Mesenchymal stem cell (in vitro differentiated cells and primary cell): ENCODE data around the gene NPAS2.

Source experiments
- DNase-seq: peaks from one replicate; pipeline ENCODE4 v3.0.0-alpha.2; 2013
- H2AFZ ChIP-seq: one replicate; pipeline ENCODE4 v1.6.1; 2013; ENCODE audit warnings: low read depth, mild to moderate bottlenecking, control low read depth, inconsistent platforms, low read length, moderate library complexity
- H2AK5ac ChIP-seq: 2 replicates; pipeline ENCODE4 v1.6.1; 2013; ENCODE audit warnings: low read length, moderate library complexity, mild to moderate bottlenecking, inconsistent platforms; ENCODE audit not compliant: severe bottlenecking
- H2BK120ac ChIP-seq: one replicate; pipeline ENCODE4 v1.6.1; 2013; ENCODE audit warnings: low read depth, mild to moderate bottlenecking, inconsistent platforms, low read length, moderate library complexity
- H2BK12ac ChIP-seq, 2 experiments: one replicate each; pipeline ENCODE4 v1.6.1; 2013; ENCODE audit warnings: inconsistent platforms in 2 of 2, low read length in 2 of 2, mild to moderate bottlenecking in 2 of 2, moderate library complexity in 2 of 2, control low read depth in 1 of 2
- H2BK15ac ChIP-seq: one replicate; pipeline ENCODE4 v1.6.1; 2013; ENCODE audit warnings: mild to moderate bottlenecking, low read depth, inconsistent platforms; ENCODE audit not compliant: poor library complexity, severe bottlenecking
- H2BK5ac ChIP-seq: 2 replicates; pipeline ENCODE4 v1.6.1; 2013; ENCODE audit warnings: low read depth, mild to moderate bottlenecking, low read length, control low read depth, inconsistent platforms; ENCODE audit not compliant: poor library complexity, severe bottlenecking
- H3K14ac ChIP-seq, 2 experiments: one replicate each; pipeline ENCODE4 v1.6.1; 2013; ENCODE audit warnings: inconsistent platforms in 2 of 2, low read length in 2 of 2, control low read depth in 1 of 2, mild to moderate bottlenecking in 1 of 2, moderate library complexity in 1 of 2
- H3K18ac ChIP-seq, 2 experiments: one replicate each; pipeline ENCODE4 v1.6.1; 2013; ENCODE audit warnings: inconsistent platforms in 2 of 2, low read length in 2 of 2, control low read depth in 1 of 2, low read depth in 1 of 2, mild to moderate bottlenecking in 1 of 2
- H3K23ac ChIP-seq, 2 experiments: one replicate each; pipeline ENCODE4 v1.6.1; 2013; ENCODE audit warnings: inconsistent platforms in 2 of 2, low read length in 2 of 2, mild to moderate bottlenecking in 2 of 2, moderate library complexity in 2 of 2, control low read depth in 1 of 2
- H3K27ac ChIP-seq: 2 replicates; pipeline ENCODE4 v1.5.1; 2013; ENCODE audit warnings: mild to moderate bottlenecking, moderate library complexity, low read length, control low read depth, inconsistent platforms; ENCODE audit not compliant: poor library complexity, severe bottlenecking
- H3K27me3 ChIP-seq, 2 experiments: 2 replicates each; pipeline versions ENCODE4 v1.6.1 to v1.7.0; 2013; ENCODE audit warnings: low read length in 2 of 2, mild to moderate bottlenecking in 2 of 2, moderate library complexity in 2 of 2, control low read depth in 1 of 2, inconsistent platforms in 1 of 2; ENCODE audit not compliant: control insufficient read depth in 1 of 2, insufficient read depth in 1 of 2
- H3K36me3 ChIP-seq, 2 experiments: 2 replicates each; pipeline versions ENCODE4 v1.6.1 to v1.7.0; 2013; ENCODE audit warnings: low read length in 2 of 2, control low read depth in 1 of 2, inconsistent platforms in 1 of 2, low read depth in 1 of 2, mild to moderate bottlenecking in 1 of 2; ENCODE audit not compliant: insufficient read depth in 2 of 2, control insufficient read depth in 1 of 2
- H3K4ac ChIP-seq, 2 experiments: one replicate each; pipeline ENCODE4 v1.6.1; 2013; ENCODE audit warnings: inconsistent platforms in 2 of 2, low read length in 2 of 2, mild to moderate bottlenecking in 2 of 2, moderate library complexity in 2 of 2, control low read depth in 1 of 2, low read depth in 1 of 2
- H3K4me1 ChIP-seq: 2 replicates; pipeline ENCODE4 v1.6.1; 2013; ENCODE audit warnings: low read depth, low read length, control low read depth; ENCODE audit not compliant: control insufficient read depth, insufficient read depth
- H3K4me2 ChIP-seq: 2 replicates; pipeline ENCODE4 v1.6.1; 2013; ENCODE audit warnings: low read length, mild to moderate bottlenecking, inconsistent platforms; ENCODE audit not compliant: poor library complexity, severe bottlenecking
- H3K4me3 ChIP-seq, 2 experiments: 2 replicates each; pipeline versions ENCODE4 v1.5.1 to v1.7.0; 2013; ENCODE audit warnings: low read length in 2 of 2, mild to moderate bottlenecking in 2 of 2, control low read depth in 1 of 2, low read depth in 1 of 2; ENCODE audit not compliant: insufficient read depth in 1 of 2
- H3K79me1 ChIP-seq: replicated peaks from 2 replicates; pipeline ENCODE4 v1.6.1; 2013; ENCODE audit warnings: mild to moderate bottlenecking, control low read depth, low read length, inconsistent platforms; ENCODE audit not compliant: poor library complexity, severe bottlenecking
- H3K9ac ChIP-seq: 2 replicates; pipeline ENCODE4 v1.7.0; 2013; ENCODE audit warnings: mild to moderate bottlenecking, low read length, moderate library complexity
- H3K9me3 ChIP-seq: 2 replicates; pipeline ENCODE4 v1.7.0; 2013; ENCODE audit warnings: mild to moderate bottlenecking, low read length; ENCODE audit not compliant: control insufficient read depth
- H4K8ac ChIP-seq: one replicate; pipeline ENCODE4 v1.6.1; 2013; ENCODE audit warnings: inconsistent platforms, mild to moderate bottlenecking, low read length, moderate library complexity
- H4K91ac ChIP-seq: one replicate; pipeline ENCODE4 v1.6.1; 2013; ENCODE audit warnings: mild to moderate bottlenecking, low read length, inconsistent platforms
- WGBS: methylation state at CpG from one replicate; pipeline ENCODE4 v1.1.7; 2013; ENCODE audit warnings: mixed read lengths; 5-methylcytosine and 5-hydroxymethylcytosine counted together

NPAS2 gene

GRCh38 chr2:101011152-101011551 lies 191.2 kb downstream of the NPAS2 start:
- Histone ChIP-seq H2BK120ac (no peak overlapping the region), H3K4me3 (no peak overlapping the region), H3K79me1 (peaks cover 5% of the 10 kb centered on the region), H4K8ac (peak overlapping the region; percentile 33), H3K27me3 (no peaks in the 10 kb centered on the region), H3K9me3 (no peaks in the 10 kb centered on the region), H3K14ac (no peak overlapping the region), H2AFZ (no peak overlapping the region), H3K27ac (peak overlapping the region; percentile 7), H3K9ac (no peak overlapping the region), H2BK12ac (no peak overlapping the region), H2AK5ac (no peak overlapping the region), H2BK15ac (no peak overlapping the region), H3K36me3 (peaks cover 20 to 74% of the 10 kb centered on the region in 2 experiments), H3K4me2 (no peak overlapping the region), H3K4me1 (peaks cover 5% of the 10 kb centered on the region), H4K91ac (no peak overlapping the region), H3K4ac (no peak overlapping the region), H3K23ac (peak overlapping the region in 1 of 2 experiments; percentile 30), H2BK5ac (no peak overlapping the region), H3K18ac (no peak overlapping the region)
- DNase-seq, result no peak
- 83% methylated on average over 9 of the region's 10 CpGs for WGBS

- Histone ChIP-seq H3K4me3 (no peak overlapping the region), H3K4me1 (peaks cover 3% of the 10 kb centered on the region)
Observed at GRCh38 chr2:101012054-101012705, 192.2 kb downstream of the NPAS2 start.

GRCh38 chr2:101012706-101013181 lies 192.8 kb downstream of the NPAS2 start:
- Histone ChIP-seq H3K9ac (peak overlapping the region; percentile 40), H3K4me3 (no peak overlapping the region), H4K91ac (no peak overlapping the region), H2AFZ (no peak overlapping the region), H3K27me3 (no peaks in the 10 kb centered on the region), H3K18ac (no peak overlapping the region), H2BK12ac (no peak overlapping the region), H3K4me1 (peaks cover 3% of the 10 kb centered on the region), H2BK15ac (no peak overlapping the region), H3K79me1 (peaks cover 5% of the 10 kb centered on the region), H3K4me2 (no peak overlapping the region), H2BK5ac (no peak overlapping the region), H3K27ac (no peak overlapping the region), H3K9me3 (no peaks in the 10 kb centered on the region), H3K23ac (no peak overlapping the region), H3K36me3 (peaks cover 13 to 64% of the 10 kb centered on the region in 2 experiments), H4K8ac (no peak overlapping the region), H3K14ac (no peak overlapping the region), H3K4ac (no peak overlapping the region), H2AK5ac (no peak overlapping the region), H2BK120ac (no peak overlapping the region)
- DNase-seq, result peak; percentile 52
- WGBS, result 62% methylated on average over 5 of the region's 5 CpGs

More at GRCh38 chr2:101012054-101012705, 192.2 kb downstream of the NPAS2 start:
- Histone ChIP-seq H3K9me3 (no peaks in the 10 kb centered on the region), H3K23ac (no peak overlapping the region), H3K36me3 (peaks cover 17 to 64% of the 10 kb centered on the region in 2 experiments), H2AFZ (no peak overlapping the region), H2BK5ac (no peak overlapping the region), H4K91ac (no peak overlapping the region), H3K79me1 (peaks cover 5% of the 10 kb centered on the region), H3K14ac (no peak overlapping the region), H4K8ac (no peak overlapping the region), H2BK15ac (no peak overlapping the region), H3K18ac (no peak overlapping the region), H3K4ac (no peak overlapping the region), H3K9ac (peak overlapping the region; percentile 40), H3K4me2 (no peak overlapping the region), H2AK5ac (no peak overlapping the region), H2BK120ac (no peak overlapping the region), H3K27ac (no peak overlapping the region), H3K27me3 (no peaks in the 10 kb centered on the region), H2BK12ac (no peak overlapping the region)
- WGBS, result 90% methylated on average over 7 of the region's 8 CpGs
- DNase-seq, result no peak

- Histone ChIP-seq H3K9me3 (no peaks in the 10 kb centered on the region), H3K27ac (no peak overlapping the region), H3K36me3 (peaks cover 9 to 68% of the 10 kb centered on the region in 2 experiments), H2AFZ (no peak overlapping the region), H3K4me1 (peaks cover 3% of the 10 kb centered on the region), H2AK5ac (no peak overlapping the region), H2BK15ac (no peak overlapping the region), H2BK12ac (no peak overlapping the region), H4K8ac (no peak overlapping the region), H3K18ac (no peak overlapping the region), H3K4ac (no peak overlapping the region), H2BK120ac (no peak overlapping the region), H3K9ac (no peak overlapping the region), H4K91ac (no peak overlapping the region), H3K4me2 (no peak overlapping the region), H3K14ac (no peak overlapping the region), H3K27me3 (no peaks in the 10 kb centered on the region), H3K79me1 (peaks cover 5% of the 10 kb centered on the region), H3K23ac (no peak overlapping the region), H2BK5ac (no peak overlapping the region), H3K4me3 (no peak overlapping the region)
- DNase-seq, result no peak
- 100% methylated on average over 6 of the region's 6 CpGs for WGBS
Observed at GRCh38 chr2:101014264-101014857, 194.4 kb downstream of the NPAS2 start.
